Endothelial cell (in vitro differentiated cells): ENCODE results near the gene ADPRHL1. TPM values are rescaled to one million over a fixed set of nuclear protein-coding genes. Genes with fewer than 3 reads are reported as not detected.
"Not testable (repeated sequence)": the region's sequence is repeated elsewhere in the genome, so short reads cannot be mapped to it uniquely, and the experiment has no call there.

ENCODE experiments used
- DNase-seq: peaks from one replicate; pipeline ENCODE4 v3.0.0; 2021; ENCODE audit warnings: low spot score
- H3K27ac Mint-ChIP-seq: one replicate; pipeline ENCODE4 v1.8.0; 2021; ENCODE audit warnings: mixed read lengths, inconsistent platforms; ENCODE audit not compliant: unreplicated experiment
- H3K27me3 Mint-ChIP-seq: one replicate; pipeline ENCODE4 v1.8.0; 2021; ENCODE audit warnings: mild to moderate bottlenecking, moderate library complexity, mixed read lengths, inconsistent platforms; ENCODE audit not compliant: unreplicated experiment
- H3K36me3 Mint-ChIP-seq: one replicate; pipeline ENCODE4 v1.8.0; 2021; ENCODE audit warnings: mild to moderate bottlenecking, low read depth, mixed read lengths, inconsistent platforms; ENCODE audit not compliant: unreplicated experiment
- H3K4me1 Mint-ChIP-seq: one replicate; pipeline ENCODE4 v1.8.0; 2021; ENCODE audit warnings: mild to moderate bottlenecking, mixed read lengths, inconsistent platforms; ENCODE audit not compliant: unreplicated experiment
- H3K4me3 Mint-ChIP-seq: one replicate; pipeline ENCODE4 v1.8.0; 2021; ENCODE audit warnings: mild to moderate bottlenecking, mixed read lengths, inconsistent platforms; ENCODE audit not compliant: unreplicated experiment
- H3K9me3 Mint-ChIP-seq: one replicate; pipeline ENCODE4 v1.8.0; 2021; ENCODE audit warnings: mixed read lengths, inconsistent platforms; ENCODE audit not compliant: unreplicated experiment
- CTCF ChIP-seq: fragments of 200-600 bp; sonication (generic); IDR thresholded peaks from one replicate; pipeline ENCODE4 v1.5.0; 2021; ENCODE audit warnings: antibody characterized with exemption; ENCODE audit not compliant: unreplicated experiment
- total RNA-seq: library from RNA; stranded (reverse); fragmentation: NEBNext Ultra II Directional; extraction: Animal tissue kit (Norgen Biotek cat#: 25700); gene quantifications from one replicate; pipeline ENCODE4 v1.2.1, GENCODE V29; 2021; ENCODE audit not compliant: unreplicated experiment

ADPRHL1 gene
- total RNA-seq, 1 donor from 2014 or later: 1.5 TPM

- no peak overlapping the region for H3K27ac Mint-ChIP-seq
- no peaks in the 10 kb centered on the region for H3K4me1 Mint-ChIP-seq
- H3K9me3 Mint-ChIP-seq: peaks cover 11% of the 10 kb centered on the region
- H3K36me3 Mint-ChIP-seq: peaks cover 28% of the 10 kb centered on the region
- peaks cover 12% of the 10 kb centered on the region for H3K27me3 Mint-ChIP-seq
- no peak for DNase-seq
- H3K4me3 Mint-ChIP-seq: peak overlapping the region; percentile 11
- no peak for TF ChIP-seq CTCF
Measured at GRCh38 chr13:113383089-113383488, 70.2 kb downstream of the ADPRHL1 start.

- H3K36me3 Mint-ChIP-seq: peaks cover 28% of the 10 kb centered on the region
- not testable (repeated sequence) for H3K4me3 Mint-ChIP-seq
Measured at GRCh38 chr13:113382542-113382941, 70.7 kb downstream of the ADPRHL1 start.

GRCh38 chr13:113378825-113379224 is 74.5 kb downstream of the ADPRHL1 start:
- TF ChIP-seq CTCF: no peak
- DNase-seq: no peak
- H3K4me3 Mint-ChIP-seq: no peak overlapping the region
- peaks cover 16% of the 10 kb centered on the region for H3K27me3 Mint-ChIP-seq
- peaks cover 4% of the 10 kb centered on the region for H3K9me3 Mint-ChIP-seq
- H3K27ac Mint-ChIP-seq: no peak overlapping the region
- H3K4me1 Mint-ChIP-seq: peaks cover 2% of the 10 kb centered on the region
- peaks cover 18% of the 10 kb centered on the region for H3K36me3 Mint-ChIP-seq

More at GRCh38 chr13:113382542-113382941, 70.7 kb downstream of the ADPRHL1 start:
- H3K27ac Mint-ChIP-seq, H3K4me1 Mint-ChIP-seq, DNase-seq: not testable (repeated sequence)
- Mint-ChIP-seq H3K27me3 (peaks cover 15% of the 10 kb centered on the region), H3K9me3 (peaks cover 11% of the 10 kb centered on the region)

GRCh38 chr13:113374511-113375175 is 78.6 kb downstream of the ADPRHL1 start:
- Mint-ChIP-seq H3K4me3 (no peak overlapping the region), H3K27me3 (peaks cover 9% of the 10 kb centered on the region), H3K27ac (no peak overlapping the region), H3K9me3 (no peaks in the 10 kb centered on the region), H3K4me1 (peaks cover 2% of the 10 kb centered on the region), H3K36me3 (no peaks in the 10 kb centered on the region)
- TF ChIP-seq CTCF: no peak
- DNase-seq: no peak

GRCh38 chr13:113373811-113374485 is 79.3 kb downstream of the ADPRHL1 start:
- DNase-seq: no peak
- no peaks in the 10 kb centered on the region for H3K36me3 Mint-ChIP-seq
- TF ChIP-seq CTCF: no peak
- H3K27me3 Mint-ChIP-seq: peaks cover 9% of the 10 kb centered on the region
- H3K27ac Mint-ChIP-seq: no peak overlapping the region
- no peak overlapping the region for H3K4me3 Mint-ChIP-seq
- H3K4me1 Mint-ChIP-seq: peaks cover 2% of the 10 kb centered on the region
- no peaks in the 10 kb centered on the region for H3K9me3 Mint-ChIP-seq

- not testable (repeated sequence) for H3K36me3 Mint-ChIP-seq, H3K9me3 Mint-ChIP-seq, DNase-seq, H3K27ac Mint-ChIP-seq, H3K27me3 Mint-ChIP-seq, H3K4me3 Mint-ChIP-seq, H3K4me1 Mint-ChIP-seq
Measured at GRCh38 chr13:113371701-113372100, 81.6 kb downstream of the ADPRHL1 start.
